Neural progenitor cell (in vitro differentiated cells): ENCODE results near the gene OVOL2. TPM values are rescaled to one million over a fixed set of nuclear protein-coding genes. Genes with fewer than 3 reads are reported as not detected.

Experiments used
- DNase-seq: peaks from one replicate; pipeline ENCODE4 v3.0.0-alpha.2; 2016; ENCODE audit warnings: low spot score
- H2AFZ ChIP-seq: fragments of 200-600 bp; sonication (generic); replicated peaks from 2 replicates; pipeline ENCODE4 v1.6.1; 2016; ENCODE audit warnings: antibody characterized with exemption
- H3F3A ChIP-seq: fragments of 200-600 bp; sonication (generic); 2 replicates; pipeline ENCODE4 v1.6.1; 2016; ENCODE audit warnings: antibody characterized with exemption, low read depth
- H3K27ac ChIP-seq: fragments of 200-600 bp; sonication (generic); 2 replicates; pipeline ENCODE4 v1.5.1; 2016; ENCODE audit warnings: mild to moderate bottlenecking
- H3K27me3 ChIP-seq: fragments of 200-600 bp; sonication (generic); 2 replicates; pipeline ENCODE4 v1.6.1; 2016; ENCODE audit warnings: mild to moderate bottlenecking, moderate library complexity
- H3K36me3 ChIP-seq: fragments of 200-600 bp; sonication (generic); 2 replicates; pipeline ENCODE4 v1.5.1; 2016
- H3K4me1 ChIP-seq: fragments of 200-600 bp; sonication (generic); 2 replicates; pipeline ENCODE4 v1.6.1; 2016; ENCODE audit warnings: mixed run types
- H3K4me2 ChIP-seq: fragments of 200-600 bp; sonication (generic); 2 replicates; pipeline ENCODE4 v1.6.1; 2016
- H3K4me3 ChIP-seq: fragments of 200-600 bp; sonication (generic); 2 replicates; pipeline ENCODE4 v1.5.1; 2016
- H3K79me2 ChIP-seq: fragments of 200-600 bp; sonication (generic); 2 replicates; pipeline ENCODE4 v1.6.1; 2016; ENCODE audit warnings: low read depth
- H3K9ac ChIP-seq: fragments of 200-600 bp; sonication (generic); 2 replicates; pipeline ENCODE4 v1.6.1; 2016
- H3K9me3 ChIP-seq: fragments of 200-600 bp; sonication (generic); 2 replicates; pipeline ENCODE4 v1.5.1; 2016; ENCODE audit warnings: low read depth
- H4K20me1 ChIP-seq: fragments of 200-600 bp; sonication (generic); 2 replicates; pipeline ENCODE4 v1.6.1; 2016; ENCODE audit warnings: low read depth
- H3K27ac Mint-ChIP-seq: 3 replicates; pipeline ENCODE4 v1.8.0; 2021; ENCODE audit warnings: mixed read lengths
- H3K27me3 Mint-ChIP-seq: 2 replicates; pipeline ENCODE4 v1.8.0; 2022; ENCODE audit warnings: low read depth, mild to moderate bottlenecking, inconsistent platforms, moderate library complexity, mixed read lengths; ENCODE audit not compliant: insufficient read depth
- H3K36me3 Mint-ChIP-seq: 3 replicates; pipeline ENCODE4 v1.8.0; 2021; ENCODE audit warnings: mixed read lengths
- H3K4me1 Mint-ChIP-seq: 3 replicates; pipeline ENCODE4 v1.8.0; 2021; ENCODE audit warnings: mixed read lengths
- H3K4me3 Mint-ChIP-seq: 3 replicates; pipeline ENCODE4 v1.8.0; 2021; ENCODE audit warnings: mild to moderate bottlenecking, moderate library complexity, mixed read lengths
- H3K9me3 Mint-ChIP-seq: 3 replicates; pipeline ENCODE4 v1.8.0; 2020; ENCODE audit warnings: mixed read lengths
- EZH2 ChIP-seq: fragments of 200-600 bp; sonication (generic); IDR thresholded peaks from 2 replicates; pipeline ENCODE4 v1.6.1; 2017; ENCODE audit warnings: antibody characterized with exemption, mild to moderate bottlenecking, moderate library complexity
- EZH2phosphoT487 ChIP-seq: fragments of 200-600 bp; sonication (generic); IDR thresholded peaks from 2 replicates; pipeline ENCODE4 v1.6.1; 2017; ENCODE audit warnings: antibody characterized with exemption
- total RNA-seq: library from RNA; depleted of rRNA; stranded (reverse); fragments of >200 nt; gene quantifications from 2 replicates; pipeline ENCODE4 v1.2.3, GENCODE V29; 2015; ENCODE audit warnings: low replicate concordance
- TF ChIP-seq, protein P1 (sequence below): fragments of 200-600 bp; sonication (generic); IDR thresholded peaks from 2 replicates; pipeline ENCODE4 v1.5.1; 2017; ENCODE audit warnings: antibody characterized with exemption, mild to moderate bottlenecking

The OVOL2 gene
- total RNA-seq, 1 donor from 2014 or later, result 0.62 TPM

GRCh38 chr20:18046535-18046934, 11.2 kb downstream of the OVOL2 start:
- no peak overlapping the region for H3K4me3 Mint-ChIP-seq
- Histone ChIP-seq H4K20me1 (no peaks in the 10 kb centered on the region), H3K4me3 (no peak overlapping the region), H3K4me2 (no peak overlapping the region), H3K9me3 (no peaks in the 10 kb centered on the region), H3K4me1 (no peaks in the 10 kb centered on the region), H3K36me3 (no peaks in the 10 kb centered on the region), H3K27ac (no peak overlapping the region), H2AFZ (no peak overlapping the region), H3K27me3 (no peaks in the 10 kb centered on the region), H3F3A (no peaks in the 10 kb centered on the region), H3K79me2 (no peaks in the 10 kb centered on the region), H3K9ac (no peak overlapping the region)
- TF ChIP-seq EZH2phosphoT487, result no peak
- DNase-seq, result no peak
- H3K4me1 Mint-ChIP-seq, result no peaks in the 10 kb centered on the region
- H3K9me3 Mint-ChIP-seq, result peaks cover 10% of the 10 kb centered on the region
- H3K27me3 Mint-ChIP-seq, result peaks cover 17% of the 10 kb centered on the region
- H3K36me3 Mint-ChIP-seq, result peaks cover 1% of the 10 kb centered on the region
- H3K27ac Mint-ChIP-seq, result no peak overlapping the region

DNA sequence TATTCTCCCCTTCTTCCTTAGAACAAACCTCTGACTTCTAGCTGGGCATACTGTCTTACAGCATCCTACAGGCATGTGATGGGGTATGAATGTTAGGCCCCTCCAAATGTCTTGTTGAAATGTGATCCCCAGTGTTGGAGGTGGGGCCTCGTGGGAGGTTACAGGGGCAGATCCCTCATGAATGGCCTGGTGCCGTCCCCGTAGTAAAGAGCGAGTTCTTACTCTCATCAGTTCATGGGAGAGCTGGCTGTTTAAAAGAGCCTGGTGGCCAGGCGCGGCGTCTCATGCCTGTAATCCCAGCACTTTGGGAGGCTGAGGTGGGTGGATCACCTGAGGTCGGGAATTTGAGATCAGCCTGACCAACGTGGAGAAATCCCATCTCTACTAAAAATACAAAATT, 15.5 kb downstream of the OVOL2 start:
- no peak overlapping the region for H2AFZ ChIP-seq
- no peaks in the 10 kb centered on the region for H4K20me1 ChIP-seq
- no peaks in the 10 kb centered on the region for H3K27me3 ChIP-seq
- no peak overlapping the region for H3K4me3 ChIP-seq
- H3K27me3 Mint-ChIP-seq, result peaks cover 15% of the 10 kb centered on the region
- H3K27ac Mint-ChIP-seq, result no peak overlapping the region
- H3K9ac ChIP-seq, result no peak overlapping the region
- H3K27ac ChIP-seq, result no peak overlapping the region
- no peak for TF ChIP-seq EZH2phosphoT487
- TF ChIP-seq EZH2, result no peak
- TF ChIP-seq, protein P1, sequence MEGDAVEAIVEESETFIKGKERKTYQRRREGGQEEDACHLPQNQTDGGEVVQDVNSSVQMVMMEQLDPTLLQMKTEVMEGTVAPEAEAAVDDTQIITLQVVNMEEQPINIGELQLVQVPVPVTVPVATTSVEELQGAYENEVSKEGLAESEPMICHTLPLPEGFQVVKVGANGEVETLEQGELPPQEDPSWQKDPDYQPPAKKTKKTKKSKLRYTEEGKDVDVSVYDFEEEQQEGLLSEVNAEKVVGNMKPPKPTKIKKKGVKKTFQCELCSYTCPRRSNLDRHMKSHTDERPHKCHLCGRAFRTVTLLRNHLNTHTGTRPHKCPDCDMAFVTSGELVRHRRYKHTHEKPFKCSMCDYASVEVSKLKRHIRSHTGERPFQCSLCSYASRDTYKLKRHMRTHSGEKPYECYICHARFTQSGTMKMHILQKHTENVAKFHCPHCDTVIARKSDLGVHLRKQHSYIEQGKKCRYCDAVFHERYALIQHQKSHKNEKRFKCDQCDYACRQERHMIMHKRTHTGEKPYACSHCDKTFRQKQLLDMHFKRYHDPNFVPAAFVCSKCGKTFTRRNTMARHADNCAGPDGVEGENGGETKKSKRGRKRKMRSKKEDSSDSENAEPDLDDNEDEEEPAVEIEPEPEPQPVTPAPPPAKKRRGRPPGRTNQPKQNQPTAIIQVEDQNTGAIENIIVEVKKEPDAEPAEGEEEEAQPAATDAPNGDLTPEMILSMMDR, result no peak
- no peak overlapping the region for H3K4me3 Mint-ChIP-seq
- no peaks in the 10 kb centered on the region for H3K36me3 ChIP-seq
- no peaks in the 10 kb centered on the region for H3K9me3 ChIP-seq
- H3K9me3 Mint-ChIP-seq, result peaks cover 10% of the 10 kb centered on the region
- H3K79me2 ChIP-seq, result no peaks in the 10 kb centered on the region
- H3F3A ChIP-seq, result no peaks in the 10 kb centered on the region
- peaks cover 1% of the 10 kb centered on the region for H3K36me3 Mint-ChIP-seq
- no peak for DNase-seq
- peaks cover 3% of the 10 kb centered on the region for H3K4me1 Mint-ChIP-seq
- H3K4me2 ChIP-seq, result no peak overlapping the region
- H3K4me1 ChIP-seq, result peaks cover 3% of the 10 kb centered on the region

- Mint-ChIP-seq H3K27me3 (peaks cover 12% of the 10 kb centered on the region), H3K27ac (peak overlapping the region; percentile 42), H3K4me3 (no peak overlapping the region), H3K4me1 (peaks cover 3% of the 10 kb centered on the region), H3K36me3 (peaks cover 1% of the 10 kb centered on the region), H3K9me3 (peaks cover 10% of the 10 kb centered on the region)
- Histone ChIP-seq H3K4me3 (no peak overlapping the region), H3K9ac (no peak overlapping the region), H2AFZ (no peak overlapping the region), H3K36me3 (no peaks in the 10 kb centered on the region), H3K27me3 (no peaks in the 10 kb centered on the region), H3F3A (no peaks in the 10 kb centered on the region), H3K4me1 (peaks cover 6% of the 10 kb centered on the region), H3K27ac (no peak overlapping the region), H3K79me2 (no peaks in the 10 kb centered on the region), H3K9me3 (no peaks in the 10 kb centered on the region), H4K20me1 (no peaks in the 10 kb centered on the region), H3K4me2 (no peak overlapping the region)
- no peak for DNase-seq
- TF ChIP-seq EZH2 (no peak), EZH2phosphoT487 (no peak)
- TF ChIP-seq, protein P1, result no peak
Observed at GRCh38 chr20:18041462-18041861, 16.3 kb downstream of the OVOL2 start.

DNA sequence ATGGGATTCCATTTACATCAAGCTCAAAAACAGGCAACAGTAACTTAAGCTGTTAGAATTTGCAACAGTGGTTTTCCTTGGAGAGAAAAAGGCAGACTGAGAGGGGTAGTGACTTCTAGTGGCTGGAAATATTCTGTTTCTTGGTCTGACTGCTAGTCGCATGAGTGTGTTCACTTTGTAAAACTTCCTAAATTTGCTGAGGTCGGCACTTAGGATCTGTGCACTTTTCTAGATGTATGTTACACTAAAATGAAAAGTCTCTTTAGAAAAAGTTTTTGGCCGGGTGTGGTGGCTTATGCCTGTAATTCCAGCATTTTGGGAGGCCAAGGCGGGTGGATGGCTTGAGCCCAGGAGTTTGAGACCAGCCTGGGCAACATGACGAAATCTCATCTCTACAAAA, 18.7 kb downstream of the OVOL2 start:
- Histone ChIP-seq H3K4me1 (peaks cover 15% of the 10 kb centered on the region), H3K9ac (no peak overlapping the region), H3K4me3 (no peak overlapping the region), H4K20me1 (no peaks in the 10 kb centered on the region), H3K9me3 (no peaks in the 10 kb centered on the region), H3K36me3 (no peaks in the 10 kb centered on the region), H3K4me2 (no peak overlapping the region), H3K79me2 (no peaks in the 10 kb centered on the region), H3K27me3 (no peaks in the 10 kb centered on the region), H3K27ac (no peak overlapping the region), H3F3A (peaks cover 1% of the 10 kb centered on the region), H2AFZ (no peak overlapping the region)
- Mint-ChIP-seq H3K27me3 (peaks cover 8% of the 10 kb centered on the region), H3K9me3 (peaks cover 9% of the 10 kb centered on the region), H3K36me3 (peaks cover 1% of the 10 kb centered on the region), H3K4me3 (no peak overlapping the region), H3K4me1 (peaks cover 11% of the 10 kb centered on the region), H3K27ac (no peak overlapping the region)
- DNase-seq, result no peak
- TF ChIP-seq, protein P1, result no peak
- TF ChIP-seq EZH2phosphoT487, result no peak
- TF ChIP-seq EZH2, result no peak
